ENCODE data around the gene STAT5B. TPM values are rescaled to one million over a fixed set of nuclear protein-coding genes. Genes with fewer than 3 reads are reported as not detected.
"Not testable (repeated sequence)": the region's sequence is repeated elsewhere in the genome, so short reads cannot be mapped to it uniquely, and the experiment has no call there.

Gene STAT5B
- total RNA-seq, 2 donors from 2014 or later = 31.4 to 49.1 TPM

- no peak overlapping the region for H3K27ac ChIP-seq
These were observed 62.0 kb downstream of the STAT5B start for GRCh38 chr17:42214156-42214555.

GRCh38 chr17:42212382-42212781, 63.8 kb downstream of the STAT5B start:
- Histone ChIP-seq H3K27me3 (no peaks in the 10 kb centered on the region), H3K4me3 (no peak overlapping the region), H3K36me3 (peaks cover 78% of the 10 kb centered on the region), H3K4me1 (no peaks in the 10 kb centered on the region), H3K9me3 (no peaks in the 10 kb centered on the region), H3K27ac (peak overlapping the region; percentile 32 to 59)
- no peak for DNase-seq (ENCODE audit: low spot score)
- no peak for TF ChIP-seq CTCF (IDR thresholded peaks at IDR 0.05)

More at GRCh38 chr17:42214156-42214555, 62.0 kb downstream of the STAT5B start:
- no peak for DNase-seq (ENCODE audit: low spot score)
- H3K4me3 ChIP-seq = no peak overlapping the region
- TF ChIP-seq CTCF (IDR thresholded peaks at IDR 0.05) = no peak
- H3K27me3 ChIP-seq = no peaks in the 10 kb centered on the region
- H3K9me3 ChIP-seq = no peaks in the 10 kb centered on the region
- H3K36me3 ChIP-seq = peaks cover 72% of the 10 kb centered on the region
- no peaks in the 10 kb centered on the region for H3K4me1 ChIP-seq

GRCh38 chr17:42211921-42212341, 64.3 kb downstream of the STAT5B start:
- Histone ChIP-seq H3K36me3 (peaks cover 78% of the 10 kb centered on the region), H3K27ac (peak overlapping the region; percentile 46 to 59)

GRCh38 chr17:42210046-42210445, 66.1 kb downstream of the STAT5B start:
- no peaks in the 10 kb centered on the region for H3K4me1 ChIP-seq
- no peak overlapping the region for H3K27ac ChIP-seq
- H3K9me3 ChIP-seq = no peaks in the 10 kb centered on the region
- no peak for TF ChIP-seq CTCF (IDR thresholded peaks at IDR 0.05)
- no peaks in the 10 kb centered on the region for H3K27me3 ChIP-seq
- H3K4me3 ChIP-seq = no peak overlapping the region
- no peak for DNase-seq (ENCODE audit: low spot score)
- peaks cover 78% of the 10 kb centered on the region for H3K36me3 ChIP-seq

More at GRCh38 chr17:42211921-42212341, 64.3 kb downstream of the STAT5B start:
- H3K9me3 ChIP-seq, H3K27me3 ChIP-seq, H3K4me1 ChIP-seq, H3K4me3 ChIP-seq: not testable (repeated sequence)
- DNase-seq (ENCODE audit: low spot score) = peak; percentile 83

GRCh38 chr17:42206153-42206612, 70.0 kb downstream of the STAT5B start:
- not testable (repeated sequence) for H3K27ac ChIP-seq; H3K4me3 ChIP-seq; DNase-seq (ENCODE audit: low spot score); H3K9me3 ChIP-seq; H3K27me3 ChIP-seq; H3K4me1 ChIP-seq
- peaks cover 80% of the 10 kb centered on the region for H3K36me3 ChIP-seq

- H3K36me3 ChIP-seq = peaks cover 52% of the 10 kb centered on the region
- no peak for TF ChIP-seq CTCF (IDR thresholded peaks at IDR 0.05)
- no peak overlapping the region for H3K4me3 ChIP-seq
- peaks cover 0 to 18% of the 10 kb centered on the region in 2 donors for H3K4me1 ChIP-seq
- H3K27ac ChIP-seq = no peak overlapping the region
- H3K27me3 ChIP-seq = no peaks in the 10 kb centered on the region
- H3K9me3 ChIP-seq = no peaks in the 10 kb centered on the region
- no peak for DNase-seq (ENCODE audit: low spot score)
These were observed 72.8 kb downstream of the STAT5B start for GRCh38 chr17:42203354-42203753.

- H3K36me3 ChIP-seq = peaks cover 46% of the 10 kb centered on the region
- DNase-seq (ENCODE audit: low spot score) = no peak
- peaks cover 0 to 18% of the 10 kb centered on the region in 2 donors for H3K4me1 ChIP-seq
- H3K4me3 ChIP-seq = no peak overlapping the region
- TF ChIP-seq CTCF (IDR thresholded peaks at IDR 0.05) = no peak
- no peaks in the 10 kb centered on the region for H3K9me3 ChIP-seq
- H3K27me3 ChIP-seq = no peaks in the 10 kb centered on the region
- H3K27ac ChIP-seq = no peak overlapping the region
These were observed 73.5 kb downstream of the STAT5B start for GRCh38 chr17:42202696-42203095.

Data from right atrium auricular region (tissue), 2 donors.